Suppressor macrophage treated with lipopolysaccharide for 4 hours (primary cell): Measurements from ENCODE around the gene FADD.
A peak's percentile ranks its signal among the peaks of the same experiment; 100 is the strongest.

ENCODE experiments used
- DNase-seq: peaks from one replicate; pipeline ENCODE4 v3.0.0-alpha.2; 2020

FADD gene

DNA sequence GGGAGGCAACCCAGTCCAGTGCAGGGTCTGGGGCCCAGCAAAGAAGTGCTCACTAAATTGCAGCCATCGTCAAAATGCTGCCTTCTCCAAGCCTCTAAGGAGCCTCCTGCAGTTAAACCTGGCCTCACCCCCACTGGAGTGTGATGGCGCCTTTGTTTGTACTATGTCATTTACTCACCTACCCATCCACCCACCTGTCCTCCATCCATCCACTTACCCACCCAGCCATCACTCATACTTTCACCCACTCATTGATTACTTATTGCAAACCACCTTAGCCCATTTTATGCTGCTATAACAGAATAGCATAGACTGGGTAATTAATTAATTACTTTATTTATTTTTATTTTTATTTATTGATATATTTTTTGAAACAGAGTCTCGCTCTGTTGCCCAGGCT, 38.6 kb downstream of the FADD start:
- no peak for DNase-seq

DNA sequence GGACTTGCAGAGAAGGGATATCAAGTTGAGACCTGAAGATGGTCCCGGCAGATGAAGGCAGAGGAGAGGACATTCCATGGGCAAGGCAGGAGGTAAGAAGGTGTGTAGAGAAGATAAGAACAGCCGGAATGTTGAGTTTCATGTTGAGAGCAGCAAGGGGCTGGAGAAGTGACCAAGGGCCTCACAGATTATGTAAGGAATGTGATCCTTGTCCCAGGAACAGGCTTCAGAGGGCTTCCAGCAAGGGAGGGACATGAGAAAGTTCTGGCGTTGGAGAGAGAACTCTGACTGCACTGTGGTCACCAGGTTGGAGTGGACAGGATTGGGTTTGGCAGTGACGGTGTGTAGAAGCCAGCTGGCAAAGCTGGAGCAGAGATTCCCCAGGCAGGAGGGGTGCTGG, 39.8 kb downstream of the FADD start:
- DNase-seq = no peak

DNA sequence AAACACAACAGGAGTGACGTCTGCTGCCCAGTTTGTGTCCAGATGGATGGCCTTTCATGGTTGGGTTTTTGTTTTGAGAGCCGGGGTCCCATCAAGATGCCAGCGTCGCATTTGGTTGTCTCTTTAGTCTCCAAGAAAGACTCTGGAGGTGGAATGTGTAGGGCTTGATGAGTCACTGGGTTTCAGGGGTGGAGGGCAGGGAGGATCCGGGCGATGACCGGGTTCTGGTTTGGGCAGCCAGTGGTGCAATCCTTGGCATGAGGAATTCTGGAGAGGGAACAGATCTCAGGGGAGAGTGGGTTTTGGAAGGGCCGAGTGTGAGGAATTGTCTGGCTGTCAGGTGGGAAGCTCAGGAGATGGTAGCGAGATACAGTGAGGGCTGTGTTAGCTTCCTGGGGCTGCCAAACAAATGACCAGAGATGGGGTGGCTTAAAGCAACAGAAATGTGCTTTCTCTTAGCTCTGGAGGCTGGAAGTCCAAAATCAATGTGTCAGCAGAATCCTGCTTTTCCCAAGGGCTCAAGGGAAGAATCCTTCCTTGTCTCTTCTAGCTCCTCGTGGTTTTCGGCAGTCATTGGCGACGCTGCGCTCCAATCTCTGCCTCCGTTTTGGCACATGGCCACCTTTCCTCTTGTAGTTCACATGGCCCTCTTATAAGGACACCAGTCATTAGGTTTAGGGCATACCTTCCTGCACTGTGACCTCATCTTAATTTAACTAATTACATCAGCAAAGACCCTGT, 41.0 kb downstream of the FADD start:
- DNase-seq = no peak

DNA sequence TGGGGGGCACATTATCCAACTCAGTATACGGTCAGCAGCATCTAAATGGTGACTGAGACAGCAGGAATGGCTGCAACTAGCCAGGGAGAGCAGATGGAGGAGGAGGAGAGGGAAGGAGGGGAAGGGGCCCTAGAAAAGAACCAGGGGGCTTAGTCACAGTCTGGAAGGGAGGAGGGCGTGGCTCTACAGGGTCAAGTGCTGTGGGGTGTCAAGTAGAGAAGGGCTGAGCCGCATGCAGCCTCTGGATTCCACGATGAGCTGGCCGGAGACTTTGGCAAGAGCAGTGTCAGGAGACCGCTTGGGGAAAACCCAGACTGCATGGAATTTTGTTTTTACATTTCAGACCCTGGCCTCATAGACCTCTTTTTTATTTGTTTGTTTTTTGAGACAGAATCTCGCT, 41.6 kb downstream of the FADD start:
- DNase-seq = peak; percentile 5

DNA sequence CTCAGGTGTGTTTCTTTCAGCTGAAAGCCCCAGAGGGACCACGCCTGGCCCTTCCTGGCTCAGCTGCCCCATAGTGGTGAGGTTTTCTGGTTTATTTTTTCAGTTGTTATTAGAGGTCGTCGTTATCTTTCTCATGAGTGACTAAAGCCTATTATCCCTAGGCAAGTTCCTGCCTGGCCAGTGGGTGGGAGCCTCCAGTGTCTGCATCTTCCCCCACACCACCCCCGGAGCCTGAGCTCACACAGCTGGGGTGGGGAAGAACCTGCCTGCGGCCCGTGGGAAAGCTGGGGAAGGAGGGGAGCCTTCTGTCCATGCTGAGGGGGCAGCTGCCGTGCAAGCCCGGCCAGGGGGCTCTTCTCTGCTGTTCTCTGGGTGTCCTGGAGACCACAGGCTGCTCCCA, 43.1 kb downstream of the FADD start:
- no peak for DNase-seq

DNA sequence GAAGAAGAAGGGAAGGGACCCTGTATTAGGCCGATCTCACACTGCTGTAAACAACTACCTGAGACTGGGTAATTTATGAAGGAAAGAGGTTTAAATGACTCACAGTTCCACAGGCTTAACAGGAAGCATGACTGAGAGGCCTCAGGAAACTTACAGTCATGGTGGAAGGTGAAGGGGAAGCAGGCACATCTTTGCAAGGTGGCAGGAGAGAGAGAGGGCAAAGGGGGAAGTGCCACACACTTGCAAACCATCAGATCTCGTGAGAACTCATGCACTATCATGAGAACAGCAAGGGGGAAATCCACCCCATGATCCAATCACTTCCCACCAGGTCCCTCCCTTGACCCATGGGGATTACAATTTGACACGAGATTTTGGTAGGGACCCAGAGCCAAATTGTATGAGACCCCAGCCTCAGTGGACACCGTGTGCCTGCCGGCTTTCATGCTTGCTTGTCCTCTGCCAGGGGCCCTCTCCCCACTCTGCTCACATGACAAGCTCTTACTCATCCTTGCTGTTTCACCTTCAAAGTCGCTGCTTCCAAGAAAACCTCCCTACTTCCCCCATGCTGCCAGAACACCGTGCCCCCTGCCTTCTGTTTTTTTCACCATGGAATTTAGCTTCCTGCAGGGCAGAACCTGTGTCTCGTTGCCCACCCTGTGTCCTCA, 44.1 kb downstream of the FADD start:
- DNase-seq = no peak

DNA sequence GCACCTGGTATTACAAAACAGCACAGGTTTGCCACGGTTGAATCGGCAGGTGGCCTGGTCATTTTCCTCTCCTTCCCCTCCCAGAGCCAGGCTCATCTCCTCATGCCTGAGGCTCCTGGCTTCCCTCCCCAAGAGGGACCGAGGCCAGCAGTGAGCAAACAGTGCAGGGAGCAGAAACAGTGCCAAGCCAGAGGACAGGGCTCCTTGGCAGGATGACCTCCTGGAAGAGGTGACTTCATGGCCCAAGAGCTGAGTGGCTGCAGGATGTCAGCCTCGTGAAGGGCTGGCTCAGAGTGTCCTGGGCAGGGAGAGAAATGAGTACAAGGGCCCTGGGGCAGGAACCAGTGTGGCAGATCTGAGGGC, 44.6 kb downstream of the FADD start:
- no peak for DNase-seq

DNA sequence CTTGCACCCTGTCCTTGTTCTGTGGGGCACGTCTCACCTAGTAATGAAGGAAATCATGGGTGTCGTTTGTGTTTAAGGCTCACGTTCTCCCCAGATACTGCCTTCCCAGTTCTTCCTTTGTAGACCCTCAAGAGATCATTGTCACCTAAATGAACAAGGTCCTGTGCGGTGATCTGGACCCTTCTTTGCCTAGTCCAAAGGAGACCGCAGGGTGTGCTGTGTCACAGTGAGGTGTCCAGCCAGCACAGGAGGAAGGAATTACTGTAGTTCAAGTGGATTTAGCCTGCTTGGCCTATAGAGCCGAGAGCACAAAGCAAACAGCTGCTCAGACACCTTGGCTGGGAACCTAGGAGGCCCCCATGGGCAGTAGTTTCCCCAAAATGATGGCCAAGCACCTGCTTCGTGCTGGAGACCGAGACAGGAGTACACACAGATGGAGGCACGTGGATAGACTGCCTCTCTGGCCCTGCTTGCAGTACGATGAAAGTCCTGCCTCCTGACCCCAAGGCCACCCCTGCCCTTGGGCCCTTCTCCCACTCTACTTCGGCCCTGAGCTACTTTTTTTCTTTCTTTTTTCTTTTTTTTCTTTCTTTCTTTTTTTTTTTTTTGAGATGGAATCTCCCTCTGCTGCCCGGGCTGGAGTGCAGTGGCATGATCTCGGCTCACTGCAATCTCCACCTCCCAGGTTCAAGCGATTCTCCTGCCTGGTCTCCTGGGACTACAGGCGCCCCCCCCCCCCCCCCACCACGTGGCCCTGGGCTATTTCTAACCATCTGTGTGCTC, 48.0 kb downstream of the FADD start:
- no peak for DNase-seq

DNA sequence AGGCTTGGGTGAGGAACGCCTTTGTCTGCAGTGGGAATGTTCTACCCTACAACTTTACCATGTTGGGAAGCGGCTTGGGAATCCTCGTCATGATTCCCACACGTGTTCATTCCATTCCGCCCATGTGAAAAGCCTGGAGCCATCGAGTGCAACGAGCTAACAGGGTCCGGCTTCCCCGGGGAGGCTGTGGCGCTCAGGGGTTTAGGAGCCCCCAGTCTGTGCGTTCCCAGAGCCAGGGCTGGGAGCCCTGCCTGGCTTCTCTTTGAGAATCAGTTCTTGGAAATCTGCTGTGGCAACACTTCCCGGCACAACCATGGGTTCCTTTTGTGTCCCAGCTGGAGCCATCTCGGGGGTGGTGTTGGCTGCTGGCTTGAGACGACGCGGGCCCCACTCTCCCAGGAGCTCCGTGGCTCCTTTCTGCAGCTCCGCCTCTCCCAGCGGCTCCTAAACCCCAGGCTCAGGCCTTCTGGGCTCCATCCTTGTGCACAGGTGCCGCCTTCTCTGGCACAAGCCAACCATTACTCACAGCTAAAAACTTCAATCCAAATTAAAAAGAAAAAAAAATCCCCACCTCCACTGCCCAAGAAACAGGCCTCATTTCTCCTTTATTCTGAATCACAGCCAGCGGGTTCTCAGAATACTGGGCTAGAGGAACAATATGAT, 48.7 kb downstream of the FADD start:
- DNase-seq = no peak

DNA sequence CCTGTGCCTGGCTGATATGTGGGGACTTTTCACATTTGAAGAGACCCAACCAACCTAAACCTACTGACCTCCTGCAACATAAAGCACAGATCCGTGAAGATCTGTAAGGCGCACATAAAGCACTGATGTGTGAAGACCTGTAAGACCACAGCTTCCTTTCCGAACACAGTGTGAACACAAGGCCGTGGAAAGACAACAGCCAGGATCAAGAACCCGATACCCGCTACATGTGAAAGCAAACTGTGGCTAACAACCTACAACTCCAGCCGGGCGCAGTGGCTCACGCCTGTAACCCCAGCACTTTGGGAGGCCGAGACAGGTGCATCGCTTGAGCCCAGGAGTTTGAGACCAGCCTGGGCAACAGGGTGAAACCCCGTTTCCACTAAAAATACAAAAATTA, 49.7 kb downstream of the FADD start:
- no peak for DNase-seq

DNA sequence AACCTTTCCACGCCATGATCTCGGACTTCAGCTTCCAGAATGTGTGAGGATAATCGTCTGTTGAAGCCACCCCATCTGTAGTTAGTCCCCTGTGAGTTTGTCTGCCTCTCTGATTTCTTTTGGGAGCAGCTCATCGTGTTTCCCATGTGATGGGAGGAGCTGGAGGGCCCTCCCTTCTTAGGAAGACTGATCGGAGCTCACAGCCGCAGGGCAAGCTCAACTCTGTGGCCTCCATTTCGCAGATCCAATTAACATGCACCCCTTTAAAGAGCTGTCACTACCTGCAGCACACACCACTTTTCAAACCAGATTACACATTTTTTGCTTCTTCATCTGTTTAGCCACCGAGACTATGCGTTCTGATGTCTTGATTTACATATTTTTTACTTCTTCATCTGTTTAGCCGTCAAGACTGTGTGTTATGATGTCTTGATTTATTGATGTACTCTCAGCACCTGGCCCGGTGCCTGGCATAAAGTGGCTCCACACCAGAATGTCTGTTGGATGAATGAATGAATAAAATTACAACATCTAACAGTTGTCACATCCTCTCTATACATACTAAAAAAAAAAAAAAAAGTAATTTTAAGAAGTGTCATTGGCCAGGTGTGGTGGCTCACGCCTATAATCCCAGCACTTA, 52.5 kb downstream of the FADD start:
- DNase-seq = no peak
